NAMALWA (cell line): ENCODE data around the gene PRSS21.

Experiments
- DNase-seq: peaks from one replicate; pipeline ENCODE4 v3.0.0-alpha.2; 2015; ENCODE audit warnings: low spot score

Gene PRSS21

GRCh38 chr16:2806286-2806685 is 10.8 kb upstream of the PRSS21 start:
- no peak for DNase-seq

GRCh38 chr16:2808181-2808580 is 8.9 kb upstream of the PRSS21 start:
- DNase-seq = no peak

- DNase-seq = no peak
These were observed 7.8 kb upstream of the PRSS21 start for GRCh38 chr16:2809149-2809760.

- no peak for DNase-seq
These were observed 6.4 kb upstream of the PRSS21 start for GRCh38 chr16:2810651-2811050.

GRCh38 chr16:2811703-2812471 is 5.2 kb upstream of the PRSS21 start:
- no peak for DNase-seq

- DNase-seq = no peak
These were observed 3.2 kb upstream of the PRSS21 start for GRCh38 chr16:2813771-2814221.

GRCh38 chr16:2814551-2815298 is 2.3 kb upstream of the PRSS21 start:
- no peak for DNase-seq

GRCh38 chr16:2815299-2815771 is 1.7 kb upstream of the PRSS21 start:
- no peak for DNase-seq

GRCh38 chr16:2817340-2818271 is 569 bp downstream of the PRSS21 start:
- DNase-seq = no peak

GRCh38 chr16:2818272-2818876 is 1.3 kb downstream of the PRSS21 start:
- no peak for DNase-seq

- no peak for DNase-seq
These were observed 2.3 kb downstream of the PRSS21 start for GRCh38 chr16:2819179-2819938.

- no peak for DNase-seq
These were observed 3.1 kb downstream of the PRSS21 start for GRCh38 chr16:2819939-2820835.

GRCh38 chr16:2820836-2821486 is 3.9 kb downstream of the PRSS21 start:
- no peak for DNase-seq

- no peak for DNase-seq
These were observed 4.6 kb downstream of the PRSS21 start for GRCh38 chr16:2821487-2822157.

- DNase-seq = no peak
These were observed 5.1 kb downstream of the PRSS21 start for GRCh38 chr16:2822158-2822495.

- no peak for DNase-seq
These were observed 5.5 kb downstream of the PRSS21 start for GRCh38 chr16:2822496-2822895.

- no peak for DNase-seq
These were observed 7.6 kb downstream of the PRSS21 start for GRCh38 chr16:2824626-2825025.

GRCh38 chr16:2825049-2825742 is 8.2 kb downstream of the PRSS21 start:
- no peak for DNase-seq
